Epithelial cell of esophagus (primary cell): ENCODE data around the gene KIRREL2.

Experiments used
- DNase-seq: peaks from one replicate; pipeline ENCODE4 v3.0.0; 2010; ENCODE audit warnings: low read depth
- H3K4me3 ChIP-seq: 2 replicates; pipeline ENCODE4 v1.5.1; 2011; ENCODE audit warnings: mild to moderate bottlenecking, low read length, control low read depth
- TF ChIP-seq, protein P1 (sequence below): IDR thresholded peaks from 2 replicates; pipeline ENCODE4 v1.5.1; 2011; ENCODE audit warnings: low read depth, mild to moderate bottlenecking, low read length, control low read depth, inconsistent platforms; ENCODE audit not compliant: insufficient read depth; ENCODE audit errors: missing control alignments

The KIRREL2 gene

DNA sequence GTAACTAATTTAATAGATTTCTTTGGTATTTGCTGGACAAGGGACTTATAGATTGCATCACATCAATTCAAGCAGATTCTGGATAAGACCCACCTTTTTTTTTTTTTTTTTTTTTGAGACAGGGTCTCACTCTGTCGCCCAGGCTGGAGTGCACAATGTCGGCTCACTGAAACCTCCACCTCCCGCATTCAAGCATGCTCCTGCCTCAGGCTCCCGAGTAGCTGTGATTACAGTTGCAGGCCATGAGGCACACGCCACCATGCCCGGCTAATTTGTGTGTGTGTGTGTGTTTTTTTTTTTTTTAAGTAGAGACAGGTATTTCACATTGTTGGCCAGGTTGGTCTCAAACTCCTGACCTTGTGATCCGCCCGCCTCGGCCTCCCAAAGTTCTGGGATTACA is 39.9 kb upstream of the KIRREL2 start:
- DNase-seq = no peak
- TF ChIP-seq, protein P1, sequence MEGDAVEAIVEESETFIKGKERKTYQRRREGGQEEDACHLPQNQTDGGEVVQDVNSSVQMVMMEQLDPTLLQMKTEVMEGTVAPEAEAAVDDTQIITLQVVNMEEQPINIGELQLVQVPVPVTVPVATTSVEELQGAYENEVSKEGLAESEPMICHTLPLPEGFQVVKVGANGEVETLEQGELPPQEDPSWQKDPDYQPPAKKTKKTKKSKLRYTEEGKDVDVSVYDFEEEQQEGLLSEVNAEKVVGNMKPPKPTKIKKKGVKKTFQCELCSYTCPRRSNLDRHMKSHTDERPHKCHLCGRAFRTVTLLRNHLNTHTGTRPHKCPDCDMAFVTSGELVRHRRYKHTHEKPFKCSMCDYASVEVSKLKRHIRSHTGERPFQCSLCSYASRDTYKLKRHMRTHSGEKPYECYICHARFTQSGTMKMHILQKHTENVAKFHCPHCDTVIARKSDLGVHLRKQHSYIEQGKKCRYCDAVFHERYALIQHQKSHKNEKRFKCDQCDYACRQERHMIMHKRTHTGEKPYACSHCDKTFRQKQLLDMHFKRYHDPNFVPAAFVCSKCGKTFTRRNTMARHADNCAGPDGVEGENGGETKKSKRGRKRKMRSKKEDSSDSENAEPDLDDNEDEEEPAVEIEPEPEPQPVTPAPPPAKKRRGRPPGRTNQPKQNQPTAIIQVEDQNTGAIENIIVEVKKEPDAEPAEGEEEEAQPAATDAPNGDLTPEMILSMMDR = no peak
- no peak overlapping the region for H3K4me3 ChIP-seq

DNA sequence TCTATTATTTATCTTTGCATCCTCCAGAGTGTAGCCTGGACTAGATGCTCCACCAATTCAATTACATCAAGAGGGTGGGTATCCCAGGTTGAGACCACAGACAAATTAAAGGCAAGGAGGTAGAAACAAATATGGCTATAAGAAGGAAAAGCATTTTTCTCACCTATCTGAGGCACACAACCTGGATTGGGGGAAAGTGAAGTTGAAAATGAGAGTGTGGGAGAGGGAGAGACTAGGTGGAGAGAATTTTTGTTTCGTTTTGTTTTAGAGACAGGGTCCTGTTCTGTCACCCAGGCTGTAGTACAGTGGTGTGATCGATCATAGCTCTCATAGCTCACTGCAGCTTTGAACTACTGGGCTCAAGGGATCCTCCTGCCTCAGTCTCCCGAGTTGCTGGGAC is 38.3 kb upstream of the KIRREL2 start:
- H3K4me3 ChIP-seq = no peak overlapping the region
- TF ChIP-seq, protein P1 = no peak
- DNase-seq = no peak

DNA sequence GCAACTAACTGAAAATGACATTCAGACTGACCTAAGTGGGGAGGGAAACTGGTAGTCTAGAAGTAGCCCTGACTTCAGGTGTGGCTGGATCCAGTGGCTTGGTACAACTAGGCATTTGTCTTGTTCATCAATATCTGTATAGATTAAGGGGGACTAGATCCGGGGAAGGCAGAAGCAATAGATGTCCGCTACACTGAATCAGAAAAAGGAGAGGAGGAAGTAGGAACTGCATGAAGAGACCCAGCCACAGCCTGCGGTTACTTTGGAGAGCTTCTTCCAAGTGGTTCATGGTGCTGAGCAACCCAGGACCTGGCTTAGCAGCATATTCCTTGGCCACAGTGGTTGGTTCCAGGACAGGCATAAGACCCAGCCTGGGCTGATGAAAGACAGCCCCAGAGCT is 34.1 kb upstream of the KIRREL2 start:
- no peak overlapping the region for H3K4me3 ChIP-seq
- TF ChIP-seq, protein P1 = no peak
- DNase-seq = no peak

- no peak overlapping the region for H3K4me3 ChIP-seq
- TF ChIP-seq, protein P1 = no peak
- no peak for DNase-seq
Observed at GRCh38 chr19:35824150-35824549, 32.6 kb upstream of the KIRREL2 start.

GRCh38 chr19:35828692-35829301 is 27.9 kb upstream of the KIRREL2 start:
- TF ChIP-seq, protein P1 = no peak
- peak; percentile 72 for DNase-seq
- no peak overlapping the region for H3K4me3 ChIP-seq

DNA sequence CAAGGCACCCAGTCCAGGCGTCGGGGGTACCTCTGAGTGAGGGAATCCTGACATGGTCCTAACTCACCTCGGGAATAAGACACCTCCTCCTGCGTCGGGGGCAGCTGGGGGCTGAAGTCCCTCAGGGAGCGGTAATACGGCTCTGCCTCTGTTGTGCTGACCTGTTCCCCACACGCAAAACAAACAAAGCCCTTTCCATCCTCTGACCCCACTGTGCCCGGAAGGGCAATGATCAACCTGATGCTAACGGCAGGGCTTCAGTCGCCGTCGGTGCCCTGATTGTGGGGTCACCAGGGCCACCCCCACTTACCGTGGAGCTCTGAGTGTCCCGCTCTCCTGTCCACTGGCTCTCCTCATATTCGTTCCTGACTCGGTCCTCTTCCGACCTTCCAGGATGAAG is 25.7 kb upstream of the KIRREL2 start:
- no peak for DNase-seq
- TF ChIP-seq, protein P1 = no peak
- no peak overlapping the region for H3K4me3 ChIP-seq

DNA sequence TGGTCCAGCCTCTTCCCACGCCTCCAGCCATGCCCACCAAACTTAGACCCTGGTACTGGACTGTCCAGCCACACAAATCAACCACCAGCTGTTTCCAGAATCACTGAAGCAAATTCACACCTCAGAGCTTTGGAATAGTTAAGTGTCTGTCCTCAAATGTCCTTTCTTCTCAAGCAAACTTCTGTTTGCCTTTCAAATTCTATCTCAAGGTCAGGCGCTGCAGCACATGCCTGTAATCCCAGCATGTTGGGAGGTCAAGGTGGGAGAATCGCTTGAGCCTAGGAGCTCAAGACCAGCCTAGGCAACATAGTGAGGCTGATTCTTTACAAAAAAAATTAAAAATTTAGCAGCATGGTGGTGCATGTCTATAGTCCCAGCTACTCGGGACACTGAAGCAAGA is 24.7 kb upstream of the KIRREL2 start:
- DNase-seq = no peak
- TF ChIP-seq, protein P1 = no peak
- H3K4me3 ChIP-seq = no peak overlapping the region
